ENCODE results near the gene OPA3.

The OPA3 gene

GRCh38 chr19:45500918-45501729 lies 83.5 kb downstream of the OPA3 start:
- DNase-seq = peak; percentile 22

GRCh38 chr19:45499196-45500180 lies 85.1 kb downstream of the OPA3 start:
- DNase-seq = peak; percentile 30

- no peak for DNase-seq
Measured at GRCh38 chr19:45498411-45499195, 86.0 kb downstream of the OPA3 start, which contains the start of gene PPM1N. TSS of gene PPM1N (plus strand) at chr19:45498443. CDS start at chr19:45498473, 30 bp downstream.

- DNase-seq = no peak
Measured at GRCh38 chr19:45497791-45498190, 86.8 kb downstream of the OPA3 start.

GRCh38 chr19:45496349-45496953 lies 88.2 kb downstream of the OPA3 start:
- DNase-seq = no peak

GRCh38 chr19:45495178-45495577 lies 89.4 kb downstream of the OPA3 start:
- DNase-seq = no peak

- no peak for DNase-seq
Measured at GRCh38 chr19:45494261-45494916, 90.2 kb downstream of the OPA3 start.

GRCh38 chr19:45492627-45493470 lies 91.8 kb downstream of the OPA3 start:
- DNase-seq = peak; percentile 54

GRCh38 chr19:45492137-45492626 lies 92.4 kb downstream of the OPA3 start:
- DNase-seq = no peak

GRCh38 chr19:45489216-45489855 lies 95.3 kb downstream of the OPA3 start:
- DNase-seq = no peak

GRCh38 chr19:45488708-45489107 lies 95.9 kb downstream of the OPA3 start:
- no peak for DNase-seq

GRCh38 chr19:45485305-45486077 lies 99.1 kb downstream of the OPA3 start:
- peak; percentile 95 for DNase-seq

GRCh38 chr19:45484273-45484945 lies 100.2 kb downstream of the OPA3 start:
- DNase-seq = no peak

GRCh38 chr19:45483033-45483432 lies 101.6 kb downstream of the OPA3 start:
- no peak for DNase-seq

GRCh38 chr19:45478454-45479238 lies 106.0 kb downstream of the OPA3 start:
- peak; percentile 96 for DNase-seq

GRCh38 chr19:45477713-45478453 lies 106.7 kb downstream of the OPA3 start:
- DNase-seq = no peak

Data from fibroblast of skin of abdomen (primary cell).